ENCODE measurements around the gene CADM2. TPM values are rescaled to one million over a fixed set of nuclear protein-coding genes. Genes with fewer than 3 reads are reported as not detected.

CADM2 gene
- total RNA-seq, 1 experiment from 2014 or later: 10.9 TPM

- H4K91ac ChIP-seq (ENCODE audit: insufficient read length, low read depth, low read length): no peak overlapping the region
- no peak overlapping the region for H2BK15ac ChIP-seq (ENCODE audit: low read depth, low read length)
- Mint-ChIP-seq H3K4me3 (no peak overlapping the region), H3K27ac (no peak overlapping the region), H3K27me3 (ENCODE audit: low read depth) (no peaks in the 10 kb centered on the region), H3K4me1 (peaks cover 13 to 18% of the 10 kb centered on the region in 2 experiments), H3K9me3 (peaks cover 0 to 3% of the 10 kb centered on the region in 2 experiments; a peak in 1 of 5 replicates), H3K36me3 (ENCODE audit: insufficient read depth in 1 of 3, low read depth in 3 of 3) (peaks cover 0 to 3% (median 3%) of the 10 kb centered on the region in 3 experiments; a peak in 3 of 7 replicates)
- no peak overlapping the region for H3K4me2 ChIP-seq (ENCODE audit: insufficient read depth, insufficient read length, low read length)
- H3K9me3 ChIP-seq (ENCODE audit: control insufficient read depth, low read depth, low read length): no peaks in the 10 kb centered on the region
- no CpG with 5 or more reads among the region's 3 CpGs for WGBS (ENCODE audit: extremely low coverage, insufficient read length, low lambda C conversion rate)
- H2AK5ac ChIP-seq (ENCODE audit: insufficient read length, low read length): no peak overlapping the region
- no peak overlapping the region for H2BK120ac ChIP-seq (ENCODE audit: low read depth, low read length, poor library complexity, severe bottlenecking)
- H2AFZ ChIP-seq (ENCODE audit: low read length): no peak overlapping the region
- no peaks in the 10 kb centered on the region for H3K27me3 ChIP-seq (ENCODE audit: insufficient read depth, low read length)
- no peaks in the 10 kb centered on the region for H3K79me1 ChIP-seq (ENCODE audit: insufficient read depth, low read depth, low read length, poor library complexity, severe bottlenecking)
- no peak overlapping the region for H3K4ac ChIP-seq (ENCODE audit: low read depth, low read length)
- no peaks in the 10 kb centered on the region for H3K23me2 ChIP-seq (ENCODE audit: insufficient read length, low read depth, low read length, poor library complexity, severe bottlenecking)
- H4K20me1 ChIP-seq (ENCODE audit: control insufficient read depth, insufficient read depth, insufficient read length): no peaks in the 10 kb centered on the region
- no peak overlapping the region for H4K5ac ChIP-seq (ENCODE audit: insufficient read length, low read depth, low read length)
- H3K18ac ChIP-seq (ENCODE audit: insufficient read length, low read depth, low read length): no peak overlapping the region
- no peak for TF ChIP-seq CTCF (conservative IDR thresholded peaks at IDR 0.05)
- H2BK12ac ChIP-seq (ENCODE audit: insufficient read length, low read depth, low read length): no peak overlapping the region
- H2BK20ac ChIP-seq (ENCODE audit: low read depth, low read length, poor library complexity, severe bottlenecking): no peak overlapping the region
- H3K23ac ChIP-seq (ENCODE audit: insufficient read length, low read depth, low read length): no peak overlapping the region
- peaks cover 2% of the 10 kb centered on the region; the same call in 1 of the 2 replicates for H3K4me1 ChIP-seq (ENCODE audit: insufficient read depth, low read length)
- no peak overlapping the region for H3K27ac ChIP-seq (ENCODE audit: insufficient read length, low read depth, low read length)
- no peak overlapping the region for H3T11ph ChIP-seq (ENCODE audit: low read length)
- H2BK5ac ChIP-seq (ENCODE audit: insufficient read length, low read length): no peak overlapping the region
- no peak overlapping the region for H3K14ac ChIP-seq (ENCODE audit: insufficient read depth, low read length)
- H3K56ac ChIP-seq (ENCODE audit: insufficient read length, low read depth, low read length): no peak overlapping the region
- H3K9ac ChIP-seq (ENCODE audit: extremely low read depth, insufficient read length, low read length): no peak overlapping the region
- no peak for DNase-seq
- H4K8ac ChIP-seq (replicated peaks; ENCODE audit: insufficient read length, low read depth, low read length): no peak overlapping the region
- H3K79me2 ChIP-seq (ENCODE audit: insufficient read depth, low read length): no peaks in the 10 kb centered on the region
These were observed 95.8 kb downstream of the CADM2 start for GRCh38 chr3:85054579-85054978.

Measured in H9 (cell line).